NOMO-1 treated with DMSO at 0.1 percent for 48 hours (cell line): ENCODE measurements around the gene TMCC2.
"Not testable (repeated sequence)": the region's sequence is repeated elsewhere in the genome, so short reads cannot be mapped to it uniquely, and the experiment has no call there.

Source experiments
- DNase-seq: peaks from one replicate; lab custom pipeline; 2025; ENCODE audit not compliant: unreplicated experiment; lab: John Stamatoyannopoulos, UW

The TMCC2 gene, protein sequence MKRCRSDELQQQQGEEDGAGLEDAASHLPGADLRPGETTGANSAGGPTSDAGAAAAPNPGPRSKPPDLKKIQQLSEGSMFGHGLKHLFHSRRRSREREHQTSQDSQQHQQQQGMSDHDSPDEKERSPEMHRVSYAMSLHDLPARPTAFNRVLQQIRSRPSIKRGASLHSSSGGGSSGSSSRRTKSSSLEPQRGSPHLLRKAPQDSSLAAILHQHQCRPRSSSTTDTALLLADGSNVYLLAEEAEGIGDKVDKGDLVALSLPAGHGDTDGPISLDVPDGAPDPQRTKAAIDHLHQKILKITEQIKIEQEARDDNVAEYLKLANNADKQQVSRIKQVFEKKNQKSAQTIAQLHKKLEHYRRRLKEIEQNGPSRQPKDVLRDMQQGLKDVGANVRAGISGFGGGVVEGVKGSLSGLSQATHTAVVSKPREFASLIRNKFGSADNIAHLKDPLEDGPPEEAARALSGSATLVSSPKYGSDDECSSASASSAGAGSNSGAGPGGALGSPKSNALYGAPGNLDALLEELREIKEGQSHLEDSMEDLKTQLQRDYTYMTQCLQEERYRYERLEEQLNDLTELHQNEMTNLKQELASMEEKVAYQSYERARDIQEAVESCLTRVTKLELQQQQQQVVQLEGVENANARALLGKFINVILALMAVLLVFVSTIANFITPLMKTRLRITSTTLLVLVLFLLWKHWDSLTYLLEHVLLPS

DNA sequence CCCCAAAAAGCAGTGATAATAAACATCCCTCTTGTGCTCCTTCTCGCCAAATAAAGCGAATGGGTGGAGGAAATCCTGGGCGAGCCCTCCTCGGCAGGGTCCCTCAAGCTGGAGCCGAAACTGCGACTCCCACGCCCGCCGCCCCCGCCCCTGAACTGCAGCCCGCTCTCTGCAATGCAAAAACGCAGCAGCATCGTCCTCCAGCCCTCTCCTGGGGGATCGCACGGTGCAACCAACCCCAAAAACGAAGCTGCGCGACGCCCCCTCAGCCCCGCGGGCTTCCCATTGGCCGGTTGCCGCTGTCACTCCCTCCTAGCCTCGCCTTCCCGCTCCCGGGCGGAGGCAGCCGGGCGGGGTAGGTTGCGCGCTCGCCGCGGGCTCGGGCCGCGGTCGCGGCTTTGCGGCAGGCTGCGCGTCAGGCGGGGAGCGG is at the start of gene TMCC2:
Gene TMCC2 (plus strand): TSS at position 363 of the 430 bp plus-strand sequence. CDS start 619 bp downstream, outside the sequence.
- peak; percentile 80 for DNase-seq

DNA sequence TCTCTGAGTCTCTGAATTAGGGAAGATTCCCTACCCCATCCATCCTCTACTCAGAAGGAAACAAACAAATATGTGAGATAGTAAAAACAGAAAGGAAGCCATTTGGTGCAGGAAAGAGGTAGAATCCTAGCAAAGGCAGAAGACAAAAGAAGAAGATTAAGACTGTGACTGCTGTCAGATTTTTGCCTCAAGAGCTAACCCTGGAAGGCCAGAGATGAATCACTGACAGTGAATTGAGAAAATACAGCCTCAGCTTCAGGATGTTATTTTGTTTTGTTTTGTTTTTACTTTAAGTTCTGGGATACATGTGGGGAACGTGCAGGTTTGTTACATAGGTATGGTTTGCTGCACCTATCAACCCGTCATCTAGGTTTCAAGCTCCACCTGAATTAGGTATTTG is 47.9 kb upstream of the TMCC2 start:
- no peak for DNase-seq

DNA sequence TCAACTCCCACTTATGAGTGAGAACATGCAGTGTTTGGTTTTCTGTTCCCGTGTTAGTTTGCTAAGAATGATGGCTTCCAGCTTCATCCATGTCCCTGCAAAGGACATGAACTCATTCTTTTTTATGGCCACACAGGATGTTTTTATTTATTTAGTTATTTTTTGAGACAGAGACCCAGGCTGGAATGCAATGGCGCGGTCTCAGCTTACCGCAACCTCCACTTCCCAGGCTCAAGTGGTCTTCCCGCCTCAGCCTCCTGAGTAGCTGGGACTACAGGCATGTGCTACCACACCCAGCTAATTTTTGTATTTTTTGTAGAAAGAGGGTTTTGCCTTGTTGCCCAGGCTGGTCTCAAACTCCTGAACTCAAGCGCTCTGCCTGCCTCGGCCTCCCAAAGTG is 47.4 kb upstream of the TMCC2 start:
- DNase-seq = not testable (repeated sequence)

DNA sequence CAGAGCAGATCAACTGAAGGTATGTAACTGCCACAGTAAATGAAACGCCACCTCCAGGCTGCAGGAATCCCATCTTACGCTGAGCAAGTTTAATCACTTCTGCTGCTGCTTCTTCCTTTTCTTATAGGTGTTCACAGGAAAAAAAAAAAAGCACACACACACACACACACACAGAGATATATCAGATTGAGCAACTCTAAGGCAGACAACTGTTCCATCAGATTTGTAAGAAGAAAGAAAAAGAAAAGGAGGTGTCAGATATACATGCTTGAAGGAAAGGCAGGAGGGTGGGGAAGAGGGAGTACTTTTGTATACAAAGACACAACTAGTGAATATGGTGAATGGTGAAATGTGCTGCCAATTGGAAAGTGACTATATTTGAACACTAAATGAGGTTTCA is 44.8 kb upstream of the TMCC2 start:
- DNase-seq = no peak

DNA sequence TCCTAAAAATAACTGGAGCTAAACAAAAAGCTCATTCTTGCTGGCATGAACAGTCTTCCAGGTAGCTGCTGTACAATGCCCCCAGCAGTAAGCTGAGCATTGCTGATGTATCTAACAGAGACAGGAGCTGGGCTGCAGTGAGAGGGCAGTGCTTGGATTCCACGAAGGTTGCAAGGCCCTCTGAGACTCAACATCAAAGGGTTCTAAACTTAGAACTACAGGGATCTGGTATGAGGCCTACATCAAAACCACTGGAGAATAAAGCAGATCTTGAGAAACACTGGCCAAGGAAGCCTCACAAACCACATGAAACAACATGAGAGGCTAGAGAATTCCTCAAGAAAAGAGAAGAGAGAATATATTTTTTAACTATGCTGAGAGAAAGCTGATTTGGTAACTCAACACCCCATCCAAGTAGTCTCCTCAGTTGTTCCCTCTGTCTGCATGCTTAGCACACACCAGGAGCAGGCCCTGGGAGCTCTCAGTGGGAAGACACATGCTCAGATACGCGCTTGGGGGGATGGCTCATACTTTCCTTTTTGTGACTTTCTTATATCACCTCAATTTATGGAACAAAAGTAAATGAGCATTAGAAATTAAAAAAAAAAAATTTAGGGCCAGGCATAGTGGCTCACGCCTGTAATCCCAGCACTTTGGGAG is 43.9 kb upstream of the TMCC2 start:
- no peak for DNase-seq

DNA sequence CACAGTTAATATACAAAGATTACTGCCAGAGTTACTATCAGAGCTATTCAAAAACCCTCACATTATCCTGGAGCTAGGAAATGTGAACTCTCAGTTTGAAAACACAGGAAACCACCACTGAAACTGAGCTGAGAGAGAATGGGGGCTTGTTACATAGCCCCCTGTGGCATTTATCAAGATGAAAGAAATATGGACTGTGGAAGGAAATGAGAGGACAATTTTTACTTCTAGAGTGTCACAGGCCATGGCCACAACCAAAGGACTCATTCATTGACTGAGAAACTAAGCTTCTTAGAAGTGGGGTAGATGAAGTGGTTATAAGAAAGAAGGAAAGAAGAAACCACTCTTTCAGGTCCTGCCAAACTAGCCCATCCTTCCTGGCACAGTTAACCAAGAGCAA is 41.6 kb upstream of the TMCC2 start:
- DNase-seq = no peak

DNA sequence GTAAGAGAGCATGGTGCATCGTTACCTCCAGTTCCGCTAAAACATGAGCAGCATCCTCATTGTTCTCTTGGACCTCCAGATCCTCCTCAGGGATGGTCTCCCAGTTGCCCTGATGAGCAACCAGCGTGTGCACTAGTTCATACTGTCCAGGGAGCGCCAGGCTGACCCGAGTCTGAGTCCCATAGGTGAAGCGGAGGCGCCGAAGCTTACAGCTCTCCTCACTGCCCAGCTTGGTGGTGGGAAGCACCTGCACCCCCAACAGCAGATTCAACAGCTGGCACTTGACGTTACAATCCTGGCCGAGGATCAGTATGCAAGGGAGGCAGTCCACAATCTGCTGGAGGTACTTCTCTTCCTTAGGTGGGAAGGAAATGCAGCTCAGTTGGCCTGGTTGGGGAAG is 40.3 kb upstream of the TMCC2 start:
- DNase-seq = no peak

DNA sequence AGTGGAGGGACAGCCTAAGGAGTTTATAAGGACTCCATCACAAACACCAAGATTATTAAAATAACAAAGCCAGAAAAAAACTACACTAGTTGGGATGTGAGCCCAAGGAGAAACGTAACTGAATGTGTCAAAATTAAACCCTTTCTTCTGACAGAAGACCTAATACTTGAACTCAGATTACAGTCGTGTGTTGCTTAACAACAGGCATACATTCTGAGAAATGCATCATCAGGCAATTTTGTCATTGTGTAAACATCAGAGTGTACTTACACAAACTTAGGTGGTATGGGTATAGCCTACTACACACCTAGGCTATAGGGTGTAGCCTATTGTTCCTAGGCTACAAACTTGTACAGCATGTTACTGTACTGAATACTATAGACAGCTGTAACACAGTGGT is 39.6 kb upstream of the TMCC2 start:
- DNase-seq = no peak

DNA sequence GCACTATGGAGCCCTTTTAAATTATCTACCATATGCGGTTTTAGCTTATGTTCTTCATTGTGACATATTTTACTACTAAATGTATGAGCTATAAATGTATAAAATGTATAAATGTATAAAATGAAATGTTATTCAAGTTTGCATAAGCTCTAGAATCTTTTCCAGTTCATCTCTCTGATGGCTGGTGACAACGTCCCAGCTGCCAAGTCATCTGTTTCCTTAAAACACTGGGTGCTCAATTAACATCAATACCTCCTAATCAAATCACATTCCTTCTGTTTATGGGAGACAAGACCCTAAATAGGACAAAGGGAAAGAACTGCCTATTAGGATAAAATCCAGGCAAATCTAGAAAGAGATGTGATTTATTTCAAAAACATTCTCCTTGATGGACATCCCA is 39.1 kb upstream of the TMCC2 start:
- DNase-seq = no peak

DNA sequence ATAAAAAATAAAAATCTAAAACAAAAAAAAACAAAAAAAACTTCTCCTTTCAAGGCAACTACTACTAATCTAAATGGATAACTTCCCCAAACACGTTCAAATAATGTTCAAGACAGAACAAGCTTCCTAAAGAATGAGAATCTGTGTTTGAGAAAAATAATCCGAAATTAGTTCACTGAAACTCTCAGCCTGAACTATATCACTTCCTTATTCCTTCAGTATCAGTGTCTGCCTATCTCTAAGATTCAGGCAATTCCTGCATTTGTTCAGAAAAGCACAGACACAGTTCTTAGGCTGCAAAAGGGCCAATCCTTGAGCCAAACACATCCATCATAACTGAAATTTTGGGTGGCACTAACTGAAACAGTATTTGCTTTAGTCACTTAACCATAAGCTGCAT is 38.6 kb upstream of the TMCC2 start:
- peak; percentile 28 for DNase-seq

DNA sequence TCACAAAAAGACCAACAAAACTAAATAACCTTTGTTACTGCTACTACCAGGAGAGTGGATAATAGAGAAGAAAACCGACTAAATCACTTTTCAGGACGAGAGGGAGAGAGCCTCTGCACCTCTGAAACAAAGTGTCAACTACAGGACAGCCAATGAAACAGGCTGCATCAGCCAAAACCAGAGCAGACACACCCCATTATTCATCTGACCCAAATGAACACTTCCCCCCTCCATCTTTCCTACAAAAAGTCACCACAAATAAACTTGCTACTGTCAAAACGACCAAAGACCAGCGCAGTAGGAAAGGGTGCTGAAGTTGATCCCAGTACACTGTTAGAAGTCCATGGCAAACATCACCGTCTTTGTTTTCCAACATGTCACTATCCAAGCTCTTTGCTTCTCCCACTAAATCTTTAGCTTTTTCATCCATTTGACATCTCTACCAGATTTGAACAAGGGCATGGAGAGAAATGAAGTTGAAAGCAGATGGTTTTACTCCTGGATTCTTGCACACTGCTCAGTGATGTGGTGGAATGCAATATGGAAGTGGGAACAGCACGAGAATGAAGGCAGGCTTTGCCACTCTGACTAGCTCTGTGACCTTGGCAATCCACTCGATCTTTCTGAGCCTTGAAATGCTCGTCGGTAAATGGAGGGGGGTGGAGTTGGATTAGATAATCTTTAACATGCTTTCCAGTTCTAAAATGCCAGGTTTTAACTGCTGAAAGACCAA is 36.7 kb upstream of the TMCC2 start:
- no peak for DNase-seq

DNA sequence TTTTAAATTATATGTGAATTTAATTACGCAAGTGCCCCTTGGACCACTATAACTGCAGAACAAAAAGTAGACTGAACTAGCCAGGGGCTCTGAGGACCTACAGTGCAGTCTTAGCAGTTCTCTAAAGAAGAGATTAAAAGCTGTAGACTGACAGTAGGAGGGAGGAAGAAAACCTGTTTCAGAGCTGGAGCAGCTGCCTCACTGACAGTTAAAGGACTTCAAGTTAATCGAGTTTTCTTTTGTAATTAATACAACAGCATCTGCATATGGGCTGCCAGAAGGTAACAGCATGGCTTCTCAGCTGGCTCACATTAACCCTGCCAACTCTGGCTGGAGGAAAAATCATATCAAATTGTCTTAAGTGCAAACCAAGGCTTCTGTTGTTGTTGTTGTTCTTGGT is 36.1 kb upstream of the TMCC2 start:
- DNase-seq = no peak

DNA sequence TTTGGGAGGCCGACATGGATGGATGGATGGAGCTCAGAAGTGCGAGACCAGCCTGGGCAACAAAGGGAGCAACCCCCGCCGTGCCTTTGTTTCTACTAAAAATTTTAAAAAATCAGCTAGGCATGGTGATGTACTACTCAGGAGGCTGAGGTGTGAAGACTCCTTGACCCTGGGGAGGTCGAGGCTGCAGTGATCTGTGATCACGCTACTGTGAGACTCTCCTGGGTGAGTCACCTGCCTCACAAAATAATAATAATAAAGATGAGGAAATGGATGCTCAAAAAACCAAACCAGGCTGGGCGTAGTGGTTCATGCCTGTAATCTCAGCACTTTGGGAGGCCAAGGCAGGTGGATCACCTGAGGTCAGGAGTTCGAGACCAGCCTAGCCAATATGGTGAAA is 35.5 kb upstream of the TMCC2 start:
- no peak for DNase-seq

DNA sequence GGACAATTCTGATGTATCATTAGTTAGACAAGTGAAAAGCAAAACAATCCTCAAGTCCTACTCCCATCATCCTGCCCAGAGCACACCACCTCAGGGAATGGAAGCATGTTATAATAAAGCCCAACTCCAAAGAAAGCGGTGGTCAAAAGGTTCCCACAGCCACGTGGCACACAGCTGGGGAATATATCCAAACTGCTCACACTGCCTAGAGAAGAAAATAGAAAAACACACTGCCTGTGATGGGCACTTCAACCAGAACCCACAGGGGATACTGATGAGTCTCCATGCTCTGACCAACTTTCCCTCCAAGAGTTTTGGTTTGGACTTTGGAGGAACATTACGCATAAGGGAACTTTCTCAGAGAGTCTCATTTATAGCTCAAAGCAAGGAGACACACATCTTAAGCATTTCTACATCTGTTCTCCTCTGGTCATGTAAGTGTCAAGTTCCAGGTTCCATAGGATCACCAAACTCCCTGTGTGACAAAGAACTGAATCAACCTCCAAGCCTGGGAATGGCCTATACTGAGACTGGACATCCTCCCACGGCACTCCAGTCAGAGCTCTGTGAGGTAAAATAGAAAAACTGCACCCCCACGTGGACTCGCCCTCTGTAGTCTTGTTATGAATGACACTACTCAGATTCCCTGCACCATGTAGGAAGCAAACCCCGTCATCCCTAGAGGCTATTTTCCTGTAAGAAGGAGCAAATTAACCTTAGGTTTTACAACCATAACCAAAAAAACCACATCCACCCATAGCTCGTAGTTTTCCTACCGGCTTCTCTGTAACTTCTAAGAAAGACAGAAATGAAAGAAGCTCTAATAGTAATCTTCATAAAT is 28.4 kb upstream of the TMCC2 start:
- DNase-seq = no peak

DNA sequence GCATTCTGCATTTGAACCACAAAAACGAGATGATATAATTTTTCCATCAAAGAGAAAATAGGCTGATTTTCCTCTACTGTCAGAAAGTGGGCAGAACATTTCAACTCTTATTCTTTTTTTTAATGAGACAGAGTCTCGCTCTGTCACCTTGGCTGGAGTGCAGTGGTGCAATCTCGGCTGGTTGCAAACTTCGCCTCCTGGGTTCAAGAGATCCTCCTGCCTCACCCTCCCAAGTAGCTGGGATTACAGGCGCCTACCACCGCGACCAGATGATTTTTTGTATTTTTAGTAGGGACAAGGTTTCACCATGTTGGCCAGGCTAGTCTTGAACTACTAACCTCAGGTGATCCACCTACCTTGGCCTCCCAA is 27.8 kb upstream of the TMCC2 start:
- no peak for DNase-seq

DNA sequence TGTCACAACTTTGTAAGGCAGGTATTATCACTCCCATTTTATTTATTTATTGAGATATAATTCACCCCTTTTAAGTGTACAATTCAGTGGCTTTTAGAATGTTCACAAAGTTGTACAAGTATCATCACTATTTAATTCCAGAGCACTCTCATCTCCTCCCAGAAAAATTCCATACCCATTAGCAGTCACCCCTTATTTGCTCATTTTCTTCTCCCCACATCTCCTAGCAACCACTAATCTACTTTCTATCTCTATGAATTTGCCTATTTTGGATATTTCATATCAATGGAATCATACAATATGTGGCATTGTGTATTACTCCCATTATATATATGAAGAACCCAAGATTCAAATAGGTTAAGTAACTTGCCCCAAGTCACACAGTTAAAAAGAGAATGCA is 23.2 kb upstream of the TMCC2 start:
- DNase-seq = no peak

DNA sequence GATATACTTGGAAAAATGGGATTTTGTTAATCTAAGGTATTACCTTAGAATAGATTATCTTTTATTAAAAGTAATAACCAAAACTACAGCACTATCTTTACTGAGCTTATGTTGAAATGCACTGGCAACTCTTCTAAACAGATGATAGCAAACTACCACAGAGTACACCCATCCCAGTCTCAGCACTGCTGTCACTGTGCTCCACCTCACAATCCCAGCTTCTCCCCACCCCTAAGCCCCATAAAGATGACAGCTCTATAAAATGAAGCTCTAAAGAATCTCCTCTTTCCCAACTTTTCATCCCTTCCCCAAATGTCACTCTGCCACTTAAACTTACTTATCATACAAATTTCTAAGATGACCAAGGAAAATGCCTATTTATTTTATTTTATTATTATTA is 22.7 kb upstream of the TMCC2 start:
- no peak for DNase-seq

DNA sequence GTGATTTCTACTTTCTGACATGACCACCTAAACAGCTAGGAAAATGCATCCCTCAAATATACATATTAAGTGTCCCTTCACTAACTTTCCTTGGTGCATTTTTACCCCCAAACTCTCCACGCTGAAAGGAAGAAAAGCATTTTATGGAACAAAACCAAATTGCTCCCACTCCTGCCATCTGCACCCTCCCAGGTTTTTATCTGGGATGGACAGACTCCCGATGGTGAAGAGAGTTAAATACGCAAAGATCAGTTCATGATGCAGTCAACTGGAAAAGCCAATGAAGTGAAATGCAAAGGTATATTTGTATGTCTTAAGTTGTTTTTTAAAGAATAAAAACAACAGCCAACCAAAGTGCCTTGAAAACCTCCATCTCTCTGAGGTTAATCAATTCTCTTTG is 18.9 kb upstream of the TMCC2 start:
- DNase-seq = no peak

DNA sequence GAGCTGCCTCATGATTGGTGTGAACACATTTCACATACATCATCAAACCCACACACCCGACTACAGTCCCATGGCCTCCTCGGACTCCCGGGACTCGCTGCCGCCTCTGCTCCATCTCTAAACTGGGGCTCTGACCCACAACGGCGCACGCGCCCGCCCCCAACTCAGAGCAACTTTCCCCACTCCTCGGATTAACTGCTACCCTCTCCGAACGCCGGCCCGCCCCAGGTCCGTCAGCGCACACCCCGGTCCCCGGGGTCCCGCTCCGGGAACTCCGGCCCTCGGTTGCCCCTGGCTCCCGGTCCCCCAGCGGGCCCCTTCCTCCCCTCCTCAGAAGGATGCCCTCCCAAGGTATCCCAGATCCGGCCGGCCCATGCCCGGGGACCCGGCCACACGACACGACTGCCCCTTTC is 17.0 kb upstream of the TMCC2 start:
- DNase-seq = no peak

DNA sequence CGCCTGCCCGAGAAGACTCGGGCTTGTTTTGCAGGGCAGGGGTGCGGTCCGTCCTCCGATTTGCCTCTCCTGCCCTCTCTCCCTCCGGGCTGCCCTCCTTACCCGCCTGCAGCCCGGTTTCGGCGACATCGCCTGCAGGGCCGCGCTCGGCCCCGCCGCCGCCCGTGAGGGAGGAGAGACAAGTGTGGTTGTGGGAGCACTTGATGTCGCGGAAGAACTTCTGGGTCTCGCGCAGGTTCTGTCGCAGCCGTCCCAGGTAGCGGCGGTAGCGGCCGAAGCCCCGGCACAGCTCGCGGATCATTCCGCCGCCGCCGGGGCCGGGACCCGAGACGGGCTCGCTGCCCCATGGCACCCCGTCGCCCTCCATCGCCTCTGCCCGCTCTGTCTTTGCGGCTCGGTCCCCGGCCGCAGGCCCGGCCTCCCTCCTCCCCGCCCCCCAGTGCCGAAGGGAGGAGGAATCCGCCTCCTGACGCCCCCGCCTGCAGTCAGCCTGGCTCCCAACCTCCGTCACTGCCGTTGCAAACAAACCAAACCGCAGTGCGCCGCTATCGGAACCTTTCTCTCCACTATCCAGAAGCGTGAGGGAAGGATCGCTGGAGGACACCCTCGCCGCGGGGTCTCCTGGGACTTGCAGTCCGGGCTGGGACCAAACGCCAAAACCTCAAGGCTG is 16.4 kb upstream of the TMCC2 start, which contains the start of gene DSTYK:
Gene DSTYK (minus strand): TSS at position 534 of the 670 bp plus-strand sequence. CDS start 167 bp downstream, at position 367.
- peak; percentile 91 for DNase-seq
